Measurements from ENCODE around the gene ASNSD1.

DNA sequence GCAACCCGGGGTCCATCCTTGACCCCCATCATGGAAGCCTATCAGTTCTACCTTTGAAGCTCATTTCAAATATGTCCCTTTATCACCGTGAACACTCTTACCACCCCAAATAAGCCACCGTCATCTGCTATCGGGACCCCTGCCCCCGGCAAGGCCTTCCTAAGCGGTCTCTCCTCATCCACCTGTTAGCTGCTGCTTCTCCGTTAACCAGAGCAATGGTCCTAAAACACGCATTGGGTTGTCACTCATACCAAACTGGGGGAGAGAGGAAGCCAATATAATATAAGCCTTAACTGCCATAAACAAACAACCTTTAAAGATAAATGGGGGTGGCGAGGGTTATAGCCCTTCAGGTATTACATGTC lies 680 bp downstream of the ASNSD1 start:
- TF ChIP-seq, protein P1, sequence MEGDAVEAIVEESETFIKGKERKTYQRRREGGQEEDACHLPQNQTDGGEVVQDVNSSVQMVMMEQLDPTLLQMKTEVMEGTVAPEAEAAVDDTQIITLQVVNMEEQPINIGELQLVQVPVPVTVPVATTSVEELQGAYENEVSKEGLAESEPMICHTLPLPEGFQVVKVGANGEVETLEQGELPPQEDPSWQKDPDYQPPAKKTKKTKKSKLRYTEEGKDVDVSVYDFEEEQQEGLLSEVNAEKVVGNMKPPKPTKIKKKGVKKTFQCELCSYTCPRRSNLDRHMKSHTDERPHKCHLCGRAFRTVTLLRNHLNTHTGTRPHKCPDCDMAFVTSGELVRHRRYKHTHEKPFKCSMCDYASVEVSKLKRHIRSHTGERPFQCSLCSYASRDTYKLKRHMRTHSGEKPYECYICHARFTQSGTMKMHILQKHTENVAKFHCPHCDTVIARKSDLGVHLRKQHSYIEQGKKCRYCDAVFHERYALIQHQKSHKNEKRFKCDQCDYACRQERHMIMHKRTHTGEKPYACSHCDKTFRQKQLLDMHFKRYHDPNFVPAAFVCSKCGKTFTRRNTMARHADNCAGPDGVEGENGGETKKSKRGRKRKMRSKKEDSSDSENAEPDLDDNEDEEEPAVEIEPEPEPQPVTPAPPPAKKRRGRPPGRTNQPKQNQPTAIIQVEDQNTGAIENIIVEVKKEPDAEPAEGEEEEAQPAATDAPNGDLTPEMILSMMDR (IDR thresholded peaks at IDR 0.05; ENCODE audit: insufficient read depth, low read depth, low read length) = no peak
- no peak for TF ChIP-seq EZH2 (IDR thresholded peaks at IDR 0.05; ENCODE audit: insufficient read depth, low read length)

Measured in astrocyte (in vitro differentiated cells and primary cell).